H9 (cell line): Measurements from ENCODE around the gene AANAT. TPM values are rescaled to one million over a fixed set of nuclear protein-coding genes. Genes with fewer than 3 reads are reported as not detected.

Source experiments
- DNase-seq: peaks from one replicate; pipeline ENCODE4 v3.0.0-alpha.2; 2017
- H2AFZ ChIP-seq: one replicate; pipeline ENCODE4 v1.6.1; 2013; ENCODE audit warnings: mild to moderate bottlenecking, low read length, control low read depth, moderate library complexity
- H2AK5ac ChIP-seq: 2 replicates; pipeline ENCODE4 v1.6.1; 2013; ENCODE audit warnings: low read length, control low read depth, mixed read lengths; ENCODE audit not compliant: insufficient read length
- H2BK120ac ChIP-seq: one replicate; pipeline ENCODE4 v1.6.1; 2013; ENCODE audit warnings: low read depth, mild to moderate bottlenecking, low read length, control low read depth, inconsistent platforms; ENCODE audit not compliant: poor library complexity, severe bottlenecking
- H2BK12ac ChIP-seq: 2 replicates; pipeline ENCODE4 v1.6.1; 2013; ENCODE audit warnings: low read length, control low read depth, mixed read lengths, low read depth; ENCODE audit not compliant: insufficient read length
- H2BK15ac ChIP-seq: 2 replicates; pipeline ENCODE4 v1.6.1; 2013; ENCODE audit warnings: low read depth, low read length, control low read depth
- H2BK20ac ChIP-seq: one replicate; pipeline ENCODE4 v1.6.1; 2013; ENCODE audit warnings: low read depth, mild to moderate bottlenecking, low read length, control low read depth, inconsistent platforms; ENCODE audit not compliant: poor library complexity, severe bottlenecking
- H2BK5ac ChIP-seq: 2 replicates; pipeline ENCODE4 v1.6.1; 2013; ENCODE audit warnings: low read length, control low read depth, mixed read lengths; ENCODE audit not compliant: insufficient read length
- H3K14ac ChIP-seq: 2 replicates; pipeline ENCODE4 v1.6.1; 2013; ENCODE audit warnings: low read length, control low read depth; ENCODE audit not compliant: insufficient read depth
- H3K18ac ChIP-seq: 2 replicates; pipeline ENCODE4 v1.6.1; 2013; ENCODE audit warnings: low read depth, mild to moderate bottlenecking, mixed read lengths, low read length, control low read depth; ENCODE audit not compliant: insufficient read length
- H3K23ac ChIP-seq: 2 replicates; pipeline ENCODE4 v1.6.1; 2013; ENCODE audit warnings: low read length, control low read depth, mixed read lengths, low read depth; ENCODE audit not compliant: insufficient read length
- H3K23me2 ChIP-seq: 2 replicates; pipeline ENCODE4 v1.6.1; 2013; ENCODE audit warnings: low read depth, mild to moderate bottlenecking, mixed read lengths, low read length, control low read depth; ENCODE audit not compliant: insufficient read length, poor library complexity, severe bottlenecking
- H3K27ac ChIP-seq: 2 replicates; pipeline ENCODE4 v1.5.1; 2013; ENCODE audit warnings: low read length, control low read depth, mixed read lengths, low read depth; ENCODE audit not compliant: insufficient read length
- H3K27me3 ChIP-seq: 2 replicates; pipeline ENCODE4 v1.6.1; 2013; ENCODE audit warnings: low read length, control low read depth, inconsistent platforms; ENCODE audit not compliant: insufficient read depth
- H3K4ac ChIP-seq: 2 replicates; pipeline ENCODE4 v1.6.1; 2013; ENCODE audit warnings: low read depth, mild to moderate bottlenecking, control low read depth, inconsistent platforms, low read length, moderate library complexity
- H3K4me1 ChIP-seq: 2 replicates; pipeline ENCODE4 v1.6.1; 2013; ENCODE audit warnings: low read length, control low read depth, inconsistent platforms; ENCODE audit not compliant: insufficient read depth
- H3K4me2 ChIP-seq: 2 replicates; pipeline ENCODE4 v1.6.1; 2013; ENCODE audit warnings: low read length, control low read depth, mixed read lengths; ENCODE audit not compliant: insufficient read length, insufficient read depth
- H3K56ac ChIP-seq: 2 replicates; pipeline ENCODE4 v1.6.1; 2013; ENCODE audit warnings: low read depth, mild to moderate bottlenecking, mixed read lengths, low read length, control low read depth; ENCODE audit not compliant: insufficient read length
- H3K79me1 ChIP-seq: 2 replicates; pipeline ENCODE4 v1.6.1; 2013; ENCODE audit warnings: low read depth, mild to moderate bottlenecking, moderate library complexity, low read length, control low read depth, inconsistent platforms; ENCODE audit not compliant: insufficient read depth, poor library complexity, severe bottlenecking
- H3K79me2 ChIP-seq: 2 replicates; pipeline ENCODE4 v1.6.1; 2013; ENCODE audit warnings: low read length, control low read depth, inconsistent platforms; ENCODE audit not compliant: insufficient read depth
- H3K9ac ChIP-seq: 2 replicates; pipeline ENCODE4 v1.6.1; 2013; ENCODE audit warnings: low read length, control low read depth, mixed read lengths; ENCODE audit not compliant: insufficient read length; ENCODE audit errors: extremely low read depth
- H3K9me3 ChIP-seq: one replicate; pipeline ENCODE4 v1.6.1; 2013; ENCODE audit warnings: low read depth, low read length, inconsistent platforms; ENCODE audit not compliant: control insufficient read depth
- H3T11ph ChIP-seq: one replicate; pipeline ENCODE4 v1.6.1; 2013; ENCODE audit warnings: mild to moderate bottlenecking, low read length, control low read depth, inconsistent platforms
- H4K20me1 ChIP-seq: one replicate; pipeline ENCODE4 v1.6.1; 2013; ENCODE audit not compliant: control insufficient read depth, insufficient read length, insufficient read depth
- H4K5ac ChIP-seq: 2 replicates; pipeline ENCODE4 v1.6.1; 2013; ENCODE audit warnings: low read depth, mild to moderate bottlenecking, mixed read lengths, low read length, control low read depth; ENCODE audit not compliant: insufficient read length
- H4K8ac ChIP-seq: replicated peaks from 2 replicates; pipeline ENCODE4 v1.6.1; 2013; ENCODE audit warnings: low read length, control low read depth, mixed read lengths, low read depth; ENCODE audit not compliant: insufficient read length
- H4K91ac ChIP-seq: 2 replicates; pipeline ENCODE4 v1.6.1; 2013; ENCODE audit warnings: low read depth, mild to moderate bottlenecking, moderate library complexity, mixed read lengths, low read length, control low read depth; ENCODE audit not compliant: insufficient read length
- H3K27ac Mint-ChIP-seq, 3 experiments: 2 replicates in 2 of 3; 3 replicates in 1 of 3; pipeline ENCODE4 v1.8.0; 2020 to 2021; ENCODE audit warnings: mixed read lengths in 3 of 3, mild to moderate bottlenecking in 1 of 3, moderate library complexity in 1 of 3
- H3K27me3 Mint-ChIP-seq: 2 replicates; pipeline ENCODE4 v1.8.0; 2021; ENCODE audit warnings: low read depth, mild to moderate bottlenecking, moderate library complexity, mixed read lengths
- H3K36me3 Mint-ChIP-seq, 3 experiments: 2 replicates in 2 of 3; 3 replicates in 1 of 3; pipeline ENCODE4 v1.8.0; 2020 to 2021; ENCODE audit warnings: low read depth in 3 of 3, mixed read lengths in 3 of 3; ENCODE audit not compliant: insufficient read depth in 1 of 3
- H3K4me1 Mint-ChIP-seq, 2 experiments: 2 replicates each; pipeline ENCODE4 v1.8.0; 2020; ENCODE audit warnings: mixed read lengths in 2 of 2
- H3K4me3 Mint-ChIP-seq, 2 experiments: 2 replicates in 1 of 2; 3 replicates in 1 of 2; pipeline ENCODE4 v1.8.0; 2020 to 2021; ENCODE audit warnings: mild to moderate bottlenecking in 2 of 2, mixed read lengths in 2 of 2, moderate library complexity in 1 of 2
- H3K9me3 Mint-ChIP-seq, 2 experiments: 2 replicates in 1 of 2; 3 replicates in 1 of 2; pipeline ENCODE4 v1.8.0; 2020; ENCODE audit warnings: mild to moderate bottlenecking in 2 of 2, mixed read lengths in 2 of 2, moderate library complexity in 1 of 2
- CTCF ChIP-seq: fragments of 200-600 bp; sonication (generic); conservative IDR thresholded peaks from 3 replicates; pipeline ENCODE4 v1.8.0; 2021; ENCODE audit warnings: antibody characterized with exemption, mild to moderate bottlenecking
- WGBS: extraction: QIAGEN DNeasy Blood & Tissue Kit; methylation state at CpG from one replicate; pipeline ENCODE4 v1.1.7; 2013; ENCODE audit warnings: missing lambda C conversion rate, low lambda C conversion rate, mixed read lengths; ENCODE audit not compliant: insufficient read length; ENCODE audit errors: extremely low coverage; 5-methylcytosine and 5-hydroxymethylcytosine counted together
- total RNA-seq: library from RNA; stranded (reverse); gene quantifications from 2 replicates; pipeline ENCODE4 v1.2.1, GENCODE V29; 2021

The AANAT gene
- total RNA-seq, 1 experiment from 2014 or later, result 0.55 TPM

- H3K4me1 Mint-ChIP-seq, result peaks cover 54 to 57% of the 10 kb centered on the region in 2 experiments
- no peak overlapping the region for H4K91ac ChIP-seq
- H3K23ac ChIP-seq, result no peak overlapping the region
- TF ChIP-seq CTCF, result no peak
- peak overlapping the region in 2 of 3 experiments; percentile 25 to 27; a peak in 5 of 7 replicates for H3K27ac Mint-ChIP-seq
- no peak overlapping the region for H2BK12ac ChIP-seq
- H3K27ac ChIP-seq, result no peak overlapping the region
- no peak overlapping the region for H4K5ac ChIP-seq
- H2BK15ac ChIP-seq, result no peak overlapping the region
- no peak overlapping the region for H2BK120ac ChIP-seq
- no peaks in the 10 kb centered on the region for H3K9me3 Mint-ChIP-seq
- no peak overlapping the region for H3K14ac ChIP-seq
- no CpG with 5 or more reads among the region's 9 CpGs for WGBS
- no peaks in the 10 kb centered on the region for H4K20me1 ChIP-seq
- no peaks in the 10 kb centered on the region for H3K27me3 Mint-ChIP-seq
- H3T11ph ChIP-seq, result no peak overlapping the region
- no peak overlapping the region for H2AFZ ChIP-seq
- no peak overlapping the region for H4K8ac ChIP-seq
- H3K9ac ChIP-seq, result no peak overlapping the region
- no peak overlapping the region for H2BK20ac ChIP-seq
- H3K18ac ChIP-seq, result no peak overlapping the region
- no peak overlapping the region for H2BK5ac ChIP-seq
- no peak overlapping the region for H3K56ac ChIP-seq
- no peaks in the 10 kb centered on the region for H3K9me3 ChIP-seq
- peaks cover 7% of the 10 kb centered on the region for H3K79me1 ChIP-seq
- no peak overlapping the region for H3K4ac ChIP-seq
- H3K23me2 ChIP-seq, result no peaks in the 10 kb centered on the region
- peaks cover 32% of the 10 kb centered on the region; the same call in 1 of the 2 replicates for H3K4me1 ChIP-seq
- H3K27me3 ChIP-seq, result no peaks in the 10 kb centered on the region
- H3K79me2 ChIP-seq, result peaks cover 47% of the 10 kb centered on the region; the same call in 1 of the 2 replicates
- no peak overlapping the region for H3K4me3 Mint-ChIP-seq
- DNase-seq, result no peak
- H3K36me3 Mint-ChIP-seq, result peaks cover 0 to 4% (median 3%) of the 10 kb centered on the region in 3 experiments; a peak in 5 of 7 replicates
- H2AK5ac ChIP-seq, result no peak overlapping the region
- no peak overlapping the region for H3K4me2 ChIP-seq
These were observed 28.5 kb upstream of the AANAT start for GRCh38 chr17:76438906-76439305.
